IPS DF 6.9 (cell line): ENCODE measurements around the gene UPF2.
"Not testable (repeated sequence)": the region's sequence is repeated elsewhere in the genome, so short reads cannot be mapped to it uniquely, and the experiment has no call there.

Experiments
- DNase-seq: peaks from one replicate; pipeline ENCODE4 v3.0.0-alpha.2; 2013; ENCODE audit warnings: low read depth, low spot score
- H3K27ac ChIP-seq: one replicate; pipeline ENCODE4 v1.5.1; 2013; ENCODE audit warnings: low read length, control low read depth
- H3K27me3 ChIP-seq: 2 replicates; pipeline ENCODE4 v1.6.1; 2013; ENCODE audit warnings: mild to moderate bottlenecking, low read length; ENCODE audit not compliant: control insufficient read depth, insufficient read depth
- H3K36me3 ChIP-seq: 2 replicates; pipeline ENCODE4 v1.6.1; 2013; ENCODE audit warnings: low read length; ENCODE audit not compliant: control insufficient read depth, insufficient read depth
- H3K4me1 ChIP-seq: 2 replicates; pipeline ENCODE4 v1.6.1; 2013; ENCODE audit warnings: low read length; ENCODE audit not compliant: control insufficient read depth, insufficient read depth
- H3K4me3 ChIP-seq: 2 replicates; pipeline ENCODE4 v1.5.1; 2013; ENCODE audit warnings: mild to moderate bottlenecking, low read length
- H3K9me3 ChIP-seq: 2 replicates; pipeline ENCODE4 v1.6.1; 2013; ENCODE audit warnings: low read length, inconsistent platforms; ENCODE audit not compliant: control insufficient read depth, insufficient read depth
- WGBS: extraction: QIAGEN DNeasy Blood & Tissue Kit; methylation state at CpG from one replicate; pipeline ENCODE4 v1.1.7; 2013; ENCODE audit warnings: mixed read lengths, missing lambda C conversion rate; ENCODE audit not compliant: insufficient read length, insufficient coverage; 5-methylcytosine and 5-hydroxymethylcytosine counted together

Gene UPF2

DNA sequence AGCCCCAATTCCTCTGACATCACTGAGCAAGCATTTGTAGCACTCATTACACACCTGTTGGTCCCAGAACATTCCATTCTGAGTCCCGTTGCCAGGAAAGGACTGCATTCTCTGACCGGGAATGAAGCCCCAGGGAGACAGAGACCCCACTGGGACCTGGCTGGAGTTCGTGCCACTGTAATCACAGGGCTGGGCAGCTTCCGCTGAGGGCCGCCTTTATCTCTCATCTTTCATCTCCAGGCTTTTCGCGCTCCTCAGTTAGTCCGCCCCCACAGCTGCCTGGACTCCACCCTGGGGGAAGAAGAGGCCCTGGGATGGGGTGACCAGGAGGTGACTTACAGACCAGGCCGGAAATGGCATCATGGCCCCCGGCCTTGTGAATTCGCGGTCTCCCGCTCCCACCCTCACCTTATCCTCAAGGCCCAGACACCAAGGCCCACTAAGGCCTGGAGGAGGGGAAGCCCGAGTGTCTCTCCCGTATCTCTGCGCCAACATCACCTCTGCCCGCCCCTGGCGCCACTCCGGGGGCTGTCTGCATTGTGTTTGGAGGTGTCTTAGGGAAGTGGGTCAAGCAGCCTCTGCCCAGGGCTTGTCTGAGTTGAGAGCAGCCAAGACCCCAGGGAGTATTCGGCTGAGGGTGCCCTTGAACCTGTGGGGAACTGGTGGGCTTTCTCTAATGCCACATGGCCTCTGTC is 144.1 kb downstream of the UPF2 start:
- no peak overlapping the region for H3K27ac ChIP-seq

DNA sequence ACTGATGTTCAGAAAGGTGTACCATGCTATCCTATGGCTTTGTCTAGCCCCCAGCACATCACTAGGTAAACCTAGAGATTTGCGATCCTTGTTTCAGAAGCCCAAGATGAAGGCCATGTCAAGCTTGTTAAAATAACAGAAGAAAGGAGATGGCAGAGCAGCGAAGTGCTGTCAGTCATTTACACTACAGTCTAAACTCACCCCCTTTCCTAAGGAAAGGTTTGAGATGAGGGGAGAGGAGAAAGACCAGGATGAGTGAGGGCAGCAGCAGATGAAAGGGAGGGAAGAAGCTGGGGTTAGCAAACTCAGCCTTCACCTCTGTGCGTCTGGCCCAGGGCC is 144.6 kb downstream of the UPF2 start:
- no peak overlapping the region for H3K27ac ChIP-seq
- H3K36me3 ChIP-seq = no peaks in the 10 kb centered on the region
- no peaks in the 10 kb centered on the region for H3K27me3 ChIP-seq
- no peak overlapping the region for H3K4me3 ChIP-seq
- no peaks in the 10 kb centered on the region for H3K9me3 ChIP-seq
- no peaks in the 10 kb centered on the region for H3K4me1 ChIP-seq
- DNase-seq = no peak
- WGBS = no CpG with 5 or more reads among the region's 3 CpGs

More for the DNA sequence above, 144.1 kb downstream of the UPF2 start:
- DNase-seq = no peak
- WGBS = no CpG with 5 or more reads among the region's 20 CpGs
- Histone ChIP-seq H3K4me3 (no peak overlapping the region), H3K36me3 (no peaks in the 10 kb centered on the region), H3K27me3 (no peaks in the 10 kb centered on the region), H3K9me3 (no peaks in the 10 kb centered on the region), H3K4me1 (no peaks in the 10 kb centered on the region)

DNA sequence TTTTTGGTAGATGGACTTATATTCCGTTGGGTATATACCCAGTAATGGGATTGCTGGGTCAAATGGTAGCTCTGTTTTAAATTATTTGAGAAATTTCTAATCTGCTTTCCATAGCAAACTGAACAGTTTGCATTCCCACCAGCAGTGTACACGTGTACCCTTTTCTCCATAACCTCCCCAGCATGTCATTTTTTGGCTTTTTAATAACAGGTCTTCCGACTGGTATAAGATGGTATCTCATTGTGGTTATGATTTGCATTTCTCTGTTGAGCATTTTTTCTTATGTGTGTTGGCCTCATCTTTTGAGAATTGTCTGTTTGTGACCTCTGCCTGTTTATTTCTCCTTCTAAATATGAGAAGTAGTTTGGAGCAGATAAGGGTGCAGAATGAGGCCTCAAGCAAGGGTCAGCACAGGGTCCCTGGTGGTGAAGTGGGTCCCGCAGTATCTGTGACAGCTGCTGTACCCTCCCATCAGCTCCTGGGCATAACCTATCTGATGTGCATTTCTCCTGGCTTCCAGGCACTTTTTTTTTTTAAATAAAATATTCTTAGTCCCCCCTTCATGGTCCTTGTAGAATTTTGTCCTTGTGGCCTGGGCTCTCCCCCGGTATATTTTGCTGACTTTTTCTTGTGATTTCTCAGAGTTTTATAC is 145.9 kb downstream of the UPF2 start:
- Histone ChIP-seq H3K9me3 (no peaks in the 10 kb centered on the region), H3K27me3 (no peaks in the 10 kb centered on the region), H3K4me3 (no peak overlapping the region), H3K36me3 (no peaks in the 10 kb centered on the region), H3K27ac (no peak overlapping the region), H3K4me1 (no peaks in the 10 kb centered on the region)
- no CpG with 5 or more reads among the region's 5 CpGs for WGBS
- no peak for DNase-seq

DNA sequence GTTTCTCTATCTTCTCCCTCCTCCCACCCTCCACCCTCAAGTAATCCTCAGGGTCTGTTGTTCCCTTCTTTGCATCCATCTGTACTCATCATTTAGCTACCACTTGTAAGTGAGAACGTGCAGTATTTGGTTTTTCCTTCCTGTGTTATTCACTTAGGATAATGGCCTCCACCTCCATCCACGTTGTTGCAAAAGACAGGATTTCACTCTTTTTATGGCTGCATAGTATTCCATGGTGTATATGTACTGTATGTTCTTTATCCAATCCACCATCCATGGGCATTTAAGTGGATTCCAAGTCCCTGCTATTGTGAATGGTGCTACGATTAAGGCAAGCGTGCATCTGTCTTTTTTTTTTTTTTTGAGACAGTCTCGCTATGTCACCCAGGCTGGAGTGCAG is 147.0 kb downstream of the UPF2 start:
- Histone ChIP-seq H3K9me3 (no peaks in the 10 kb centered on the region), H3K36me3 (no peaks in the 10 kb centered on the region), H3K27ac (no peak overlapping the region), H3K27me3 (no peaks in the 10 kb centered on the region), H3K4me1 (no peaks in the 10 kb centered on the region), H3K4me3 (no peak overlapping the region)
- no CpG with 5 or more reads among the region's 5 CpGs for WGBS
- DNase-seq = no peak

DNA sequence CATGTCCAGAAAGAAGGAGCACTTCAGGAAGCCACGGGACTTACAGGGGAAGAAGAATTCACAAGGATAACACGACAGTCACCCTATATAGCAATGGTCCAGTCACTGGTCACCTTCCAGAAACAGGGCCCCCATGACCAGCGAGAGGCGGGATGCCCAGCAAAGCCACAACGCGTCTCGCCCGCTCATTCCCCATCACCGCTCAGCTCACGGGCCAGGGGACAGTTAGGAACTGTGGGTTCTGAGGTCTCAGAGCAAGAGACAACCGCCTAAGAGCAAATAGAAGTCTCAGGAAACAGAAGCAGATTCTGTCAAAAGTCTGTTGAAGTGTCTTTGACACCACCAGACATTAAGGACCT is 147.5 kb downstream of the UPF2 start:
- Histone ChIP-seq H3K4me3 (no peak overlapping the region), H3K9me3 (no peaks in the 10 kb centered on the region)
- no peak for DNase-seq

DNA sequence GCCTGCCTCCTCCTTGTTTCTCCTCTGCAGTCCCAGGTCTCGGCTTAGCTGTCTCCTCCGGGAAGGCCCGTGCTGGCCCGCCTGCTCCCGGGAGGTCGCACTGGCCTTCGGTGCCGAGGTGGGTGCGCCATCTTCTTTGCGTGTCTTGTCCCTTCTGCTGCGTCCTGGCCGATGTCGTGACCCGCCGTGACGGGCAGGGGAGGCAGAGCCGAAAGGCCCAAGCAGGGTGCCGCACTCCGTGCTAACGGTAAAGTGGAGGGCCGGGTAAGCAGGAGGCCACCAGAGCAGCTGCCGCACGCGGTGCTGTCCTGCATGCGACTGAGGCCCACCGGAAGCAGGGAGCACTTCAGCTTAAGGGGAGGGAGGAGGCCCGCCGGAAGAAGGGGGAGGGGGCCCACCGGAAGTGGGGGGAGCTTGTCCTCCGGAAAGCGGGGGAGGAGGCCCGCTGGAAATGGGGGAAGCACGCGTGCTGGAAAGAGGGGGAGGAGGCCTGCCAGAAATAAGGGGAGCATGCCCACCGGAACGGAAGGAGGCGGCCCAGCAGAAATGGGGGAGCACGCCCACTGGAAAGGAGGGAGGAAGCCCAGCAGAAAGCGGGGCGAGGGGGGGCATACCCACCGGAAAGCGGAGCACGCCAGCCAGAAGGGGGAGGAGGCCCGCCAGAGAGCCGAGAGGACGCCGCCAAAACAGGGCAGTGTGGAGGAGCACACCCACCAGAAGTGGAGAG is 148.1 kb downstream of the UPF2 start:
- no peak overlapping the region for H3K4me3 ChIP-seq
- no peak for DNase-seq
- H3K36me3 ChIP-seq = no peaks in the 10 kb centered on the region
- H3K27ac ChIP-seq = no peak overlapping the region
- H3K9me3 ChIP-seq = no peaks in the 10 kb centered on the region
- no peaks in the 10 kb centered on the region for H3K4me1 ChIP-seq
- H3K27me3 ChIP-seq = no peaks in the 10 kb centered on the region
- no CpG with 5 or more reads among the region's 47 CpGs for WGBS

More for the DNA sequence above, 147.5 kb downstream of the UPF2 start:
- H3K4me1 ChIP-seq = no peaks in the 10 kb centered on the region
- no CpG with 5 or more reads among the region's 11 CpGs for WGBS
- H3K27ac ChIP-seq = no peak overlapping the region
- no peaks in the 10 kb centered on the region for H3K36me3 ChIP-seq
- H3K27me3 ChIP-seq = no peaks in the 10 kb centered on the region

DNA sequence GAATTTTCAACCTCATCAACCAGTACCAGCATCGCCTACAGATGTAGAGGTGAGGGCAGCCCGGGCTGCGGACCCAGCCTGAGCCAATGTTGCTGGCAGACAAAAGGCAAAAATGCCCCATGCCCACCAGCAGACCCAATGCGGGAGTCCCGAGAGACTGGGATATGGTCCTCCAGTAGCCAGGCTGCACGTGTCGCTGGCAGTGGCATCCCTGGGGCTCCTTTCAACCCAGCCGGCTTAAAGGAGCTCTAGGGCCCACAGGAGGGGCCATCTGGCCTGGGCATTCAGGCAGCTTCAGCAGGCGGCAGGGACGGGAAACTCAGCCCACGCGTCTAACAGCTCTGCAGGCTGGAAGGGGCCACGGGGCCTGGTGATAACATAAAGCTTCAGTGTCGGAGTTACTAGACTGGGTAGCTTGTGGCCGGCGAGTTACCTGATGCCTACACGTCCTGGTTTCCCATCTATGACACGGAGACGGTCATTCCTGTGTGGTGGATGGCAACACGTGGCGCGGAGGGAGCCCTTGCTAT is 148.8 kb downstream of the UPF2 start:
- no peak for DNase-seq
- Histone ChIP-seq H3K27me3 (no peaks in the 10 kb centered on the region), H3K4me1 (no peaks in the 10 kb centered on the region), H3K9me3 (no peaks in the 10 kb centered on the region), H3K36me3 (no peaks in the 10 kb centered on the region), H3K4me3 (no peak overlapping the region), H3K27ac (no peak overlapping the region)
- WGBS = no CpG with 5 or more reads among the region's 22 CpGs

DNA sequence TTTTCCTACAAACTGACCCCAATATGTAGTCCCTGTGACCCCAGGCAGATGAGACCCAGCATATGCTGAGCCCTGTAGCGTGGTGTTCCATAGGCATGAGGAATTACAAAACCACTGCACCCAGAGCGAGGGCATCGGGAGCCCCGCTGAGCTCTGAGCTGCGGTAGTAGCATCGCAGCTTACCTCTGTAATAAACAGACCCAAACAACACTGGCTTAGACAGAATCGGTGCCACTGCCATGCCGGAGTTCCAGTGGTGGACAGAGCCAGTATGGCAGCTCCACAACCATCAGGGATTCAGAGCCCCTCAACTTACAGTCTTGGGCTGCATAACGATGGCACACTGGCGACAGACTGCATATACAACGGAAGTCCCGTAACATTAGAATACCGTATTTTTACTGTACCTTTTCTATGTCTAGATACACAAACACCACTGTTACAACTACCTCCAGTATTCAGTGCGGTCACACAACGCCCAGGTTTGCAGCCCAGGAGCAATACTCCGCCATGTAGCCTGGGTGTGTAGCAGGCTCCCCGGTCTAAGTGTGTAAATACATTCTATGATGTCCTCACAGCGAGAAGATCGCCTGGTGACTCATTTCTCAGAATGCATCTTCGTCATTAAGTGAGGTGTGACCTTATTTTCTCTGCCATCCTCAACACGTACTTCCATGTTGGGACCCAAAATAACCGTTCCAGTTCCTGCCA is 150.7 kb downstream of the UPF2 start:
- Histone ChIP-seq H3K27me3 (no peaks in the 10 kb centered on the region), H3K36me3 (no peaks in the 10 kb centered on the region), H3K27ac (no peak overlapping the region), H3K4me3 (no peak overlapping the region), H3K9me3 (no peaks in the 10 kb centered on the region), H3K4me1 (no peaks in the 10 kb centered on the region)
- no CpG with 5 or more reads among the region's 22 CpGs for WGBS
- no peak for DNase-seq

DNA sequence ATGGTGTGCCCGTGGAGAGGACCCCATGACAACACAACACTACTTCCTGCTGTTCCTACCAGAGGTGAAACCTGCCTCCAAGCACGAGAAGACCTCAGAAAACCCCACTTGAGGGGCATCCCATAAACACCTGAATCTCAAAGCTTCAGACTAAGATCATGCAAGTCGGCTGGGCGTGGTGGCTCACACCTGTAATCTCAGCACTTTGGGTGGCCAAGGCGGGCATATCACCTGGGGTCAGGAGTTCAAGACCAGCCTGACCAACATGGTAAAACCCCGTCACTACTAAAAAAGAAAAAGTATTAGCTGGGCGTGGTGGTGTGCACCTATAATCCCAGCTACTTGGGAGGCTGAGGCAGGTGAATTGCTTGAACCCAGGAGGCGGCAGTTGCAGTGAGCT is 153.3 kb downstream of the UPF2 start:
- not testable (repeated sequence) for H3K27me3 ChIP-seq, H3K9me3 ChIP-seq, H3K4me3 ChIP-seq, H3K36me3 ChIP-seq, DNase-seq, H3K27ac ChIP-seq, H3K4me1 ChIP-seq
- WGBS = no CpG with 5 or more reads among the region's 8 CpGs
